SK-N-SH treated with all-trans-retinoic acid at 6 μM for 48 hours (cell line): ENCODE results near the gene PRUNE2.
A peak's percentile ranks its signal among the peaks of the same experiment; 100 is the strongest.

ENCODE experiments used
- ATAC-seq: fragments of 200-7000 bp; cut with Tn5 transposase; 3 replicates; pipeline ENCODE4 v1.9.1; 2020; ENCODE audit warnings: mild to moderate bottlenecking, moderate library complexity
- ARNTL ChIP-seq: fragments of 450-650 bp; formaldehyde crosslinking; IDR thresholded peaks from 2 replicates; pipeline ENCODE4 v1.5.0; 2020; ENCODE audit warnings: low read depth, mild to moderate bottlenecking, moderate library complexity, borderline replicate concordance
- BACH2 ChIP-seq: fragments of 250-450 bp; sonication (Bioruptor Pico); IDR thresholded peaks from 2 replicates; pipeline ENCODE4 v1.9.0; 2021; ENCODE audit warnings: mild to moderate bottlenecking, borderline replicate concordance
- CSDC2 ChIP-seq: fragments of 250-450 bp; sonication (Bioruptor Pico); IDR thresholded peaks from 2 replicates; pipeline ENCODE4 v1.5.0; 2020; ENCODE audit warnings: mild to moderate bottlenecking, moderate library complexity
- ESRRG ChIP-seq: fragments of 250-450 bp; sonication (Bioruptor Pico); IDR thresholded peaks from 2 replicates; pipeline ENCODE4 v1.6.1; 2021; ENCODE audit warnings: mild to moderate bottlenecking
- GLIS3 ChIP-seq: fragments of 250-450 bp; sonication (Bioruptor Pico); IDR thresholded peaks from 2 replicates; pipeline ENCODE4 v1.5.0; 2020; ENCODE audit warnings: mild to moderate bottlenecking, moderate library complexity
- ISL1 ChIP-seq: fragments of 250-450 bp; sonication (Bioruptor Pico); IDR thresholded peaks from 2 replicates; pipeline ENCODE4 v2.1.2; 2022; ENCODE audit warnings: mild to moderate bottlenecking, moderate library complexity
- OSR1 ChIP-seq: fragments of 250-450 bp; sonication (Bioruptor Pico); IDR thresholded peaks from 2 replicates; pipeline ENCODE4 v1.8.0; 2022; ENCODE audit warnings: moderate library complexity, mild to moderate bottlenecking, inconsistent platforms
- PPARA ChIP-seq: fragments of 250-450 bp; sonication (Bioruptor Pico); IDR thresholded peaks from 2 replicates; pipeline ENCODE4 v1.5.0; 2020; ENCODE audit warnings: mild to moderate bottlenecking, borderline replicate concordance
- RARB ChIP-seq: fragments of 250-450 bp; sonication (Bioruptor Pico); IDR thresholded peaks from 2 replicates; pipeline ENCODE4 v1.8.0; 2021; ENCODE audit warnings: mild to moderate bottlenecking, moderate library complexity
- SNAI2 ChIP-seq: fragments of 250-450 bp; sonication (Bioruptor Pico); IDR thresholded peaks from 2 replicates; pipeline ENCODE4 v1.5.0; 2020; ENCODE audit warnings: mild to moderate bottlenecking, moderate library complexity
- TCF4 ChIP-seq: fragments of 250-450 bp; sonication (Bioruptor Pico); IDR thresholded peaks from 2 replicates; pipeline ENCODE4 v1.8.0; 2021; ENCODE audit warnings: mild to moderate bottlenecking, moderate library complexity, borderline replicate concordance
- ZC3H10 ChIP-seq: fragments of 250-450 bp; sonication (Bioruptor Pico); IDR thresholded peaks from 2 replicates; pipeline ENCODE4 v1.5.1; 2021; ENCODE audit warnings: mild to moderate bottlenecking, moderate library complexity
- ZFP3 ChIP-seq: fragments of 250-450 bp; sonication (Bioruptor Pico); IDR thresholded peaks from 2 replicates; pipeline ENCODE4 v1.5.0; 2020; ENCODE audit warnings: mild to moderate bottlenecking, moderate library complexity
- ZFP30 ChIP-seq: fragments of 450-650 bp; formaldehyde crosslinking; IDR thresholded peaks from 2 replicates; pipeline ENCODE4 v1.5.0; 2022; ENCODE audit warnings: mild to moderate bottlenecking, moderate library complexity
- ZNF565 ChIP-seq: fragments of 450-650 bp; formaldehyde crosslinking; conservative IDR thresholded peaks from 2 replicates; pipeline ENCODE4 v1.5.0; 2020; ENCODE audit warnings: low read depth, mild to moderate bottlenecking, moderate library complexity
- ZNF70 ChIP-seq: fragments of 450-650 bp; formaldehyde crosslinking; IDR thresholded peaks from 2 replicates; pipeline ENCODE4 v1.5.0; 2020; ENCODE audit warnings: mild to moderate bottlenecking, moderate library complexity
- ZNF8 ChIP-seq: fragments of 450-650 bp; formaldehyde crosslinking; IDR thresholded peaks from 2 replicates; pipeline ENCODE4 v1.5.0; 2020; ENCODE audit warnings: mild to moderate bottlenecking, moderate library complexity
- TF ChIP-seq, protein P1 (sequence below): fragments of 250-450 bp; sonication (Bioruptor Pico); IDR thresholded peaks from 2 replicates; pipeline ENCODE4 v1.8.0; 2020; ENCODE audit warnings: mild to moderate bottlenecking, moderate library complexity, borderline replicate concordance
- TF ChIP-seq, protein P2 (sequence below): fragments of 250-450 bp; sonication (Bioruptor Pico); IDR thresholded peaks from 2 replicates; pipeline ENCODE4 v1.5.1; 2021; ENCODE audit warnings: mild to moderate bottlenecking, moderate library complexity
- TF ChIP-seq, protein P3 (sequence below): fragments of 250-450 bp; sonication (Bioruptor Pico); IDR thresholded peaks from 2 replicates; pipeline ENCODE4 v1.8.0; 2021; ENCODE audit warnings: low read depth, mild to moderate bottlenecking, moderate library complexity, borderline replicate concordance
- TF ChIP-seq, protein P4 (sequence below): fragments of 250-450 bp; sonication (Bioruptor Pico); IDR thresholded peaks from 2 replicates; pipeline ENCODE4 v1.5.0; 2020; ENCODE audit warnings: mild to moderate bottlenecking, moderate library complexity

Gene PRUNE2

DNA sequence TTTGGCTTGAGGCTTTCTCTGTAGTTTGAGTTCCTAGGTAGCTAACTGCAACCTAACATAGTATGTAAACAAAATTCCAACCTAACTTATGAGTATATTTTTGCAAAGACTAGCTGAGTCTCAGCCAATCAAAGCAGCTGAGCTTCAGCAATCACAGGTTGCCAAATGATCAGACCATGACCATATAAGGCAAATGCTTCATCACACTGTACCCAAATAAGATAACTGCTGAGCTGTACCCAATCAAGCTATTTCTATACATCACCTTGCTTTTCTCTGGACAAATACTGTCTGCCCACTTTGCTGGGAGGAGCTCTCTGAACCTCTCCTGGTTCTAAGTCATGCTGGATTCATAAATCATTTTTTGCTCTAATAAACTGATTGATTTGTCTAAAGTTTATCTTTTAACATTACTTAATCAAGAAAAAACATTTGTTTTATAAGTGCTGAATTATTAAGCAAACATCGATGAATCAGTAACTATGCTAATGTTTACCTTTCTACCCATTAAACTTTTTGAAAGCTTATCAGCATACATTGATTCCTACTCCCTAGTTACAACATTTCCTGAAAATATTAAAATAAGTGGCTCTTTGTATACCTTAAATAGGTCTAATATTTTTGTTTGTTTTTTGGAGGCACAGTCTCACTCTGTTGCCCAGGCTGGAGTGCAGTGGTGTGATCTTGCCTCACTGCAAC lies 271.4 kb downstream of the PRUNE2 start:
- peak; percentile 55; the same call in 2 of the 3 replicates for ATAC-seq
- no peak for TF ChIP-seq ISL1
- TF ChIP-seq ARNTL (CRISPR knock-in tag), result no peak
- TF ChIP-seq ZC3H10 (CRISPR knock-in tag), result no peak
- TF ChIP-seq ESRRG (CRISPR knock-in tag), result no peak
- no peak for TF ChIP-seq SNAI2 (CRISPR knock-in tag)
- TF ChIP-seq GLIS3 (CRISPR knock-in tag), result no peak

DNA sequence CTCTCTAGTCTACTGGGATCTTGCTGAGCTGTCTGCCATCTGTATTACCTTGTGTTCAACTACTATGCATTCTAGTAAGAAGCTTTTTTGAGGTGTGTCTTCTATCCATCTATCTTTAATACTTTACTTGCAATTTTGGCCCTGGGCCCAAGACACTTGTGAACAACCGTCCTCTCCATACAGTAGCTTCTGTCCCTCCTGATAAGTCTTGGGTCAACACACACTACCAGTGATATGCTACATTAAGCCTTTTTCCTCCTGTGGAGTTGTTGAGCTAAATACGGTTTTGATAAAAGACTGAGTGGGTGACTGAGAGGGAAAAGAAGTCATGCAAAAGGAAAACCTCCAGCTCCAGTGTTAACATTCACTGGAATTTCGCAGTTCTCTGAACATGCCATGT lies 275.0 kb downstream of the PRUNE2 start:
- no peak for ATAC-seq
- TF ChIP-seq, protein P1, sequence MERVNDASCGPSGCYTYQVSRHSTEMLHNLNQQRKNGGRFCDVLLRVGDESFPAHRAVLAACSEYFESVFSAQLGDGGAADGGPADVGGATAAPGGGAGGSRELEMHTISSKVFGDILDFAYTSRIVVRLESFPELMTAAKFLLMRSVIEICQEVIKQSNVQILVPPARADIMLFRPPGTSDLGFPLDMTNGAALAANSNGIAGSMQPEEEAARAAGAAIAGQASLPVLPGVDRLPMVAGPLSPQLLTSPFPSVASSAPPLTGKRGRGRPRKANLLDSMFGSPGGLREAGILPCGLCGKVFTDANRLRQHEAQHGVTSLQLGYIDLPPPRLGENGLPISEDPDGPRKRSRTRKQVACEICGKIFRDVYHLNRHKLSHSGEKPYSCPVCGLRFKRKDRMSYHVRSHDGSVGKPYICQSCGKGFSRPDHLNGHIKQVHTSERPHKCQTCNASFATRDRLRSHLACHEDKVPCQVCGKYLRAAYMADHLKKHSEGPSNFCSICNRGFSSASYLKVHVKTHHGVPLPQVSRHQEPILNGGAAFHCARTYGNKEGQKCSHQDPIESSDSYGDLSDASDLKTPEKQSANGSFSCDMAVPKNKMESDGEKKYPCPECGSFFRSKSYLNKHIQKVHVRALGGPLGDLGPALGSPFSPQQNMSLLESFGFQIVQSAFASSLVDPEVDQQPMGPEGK (CRISPR knock-in tag), result no peak
- TF ChIP-seq ZNF8, result no peak
- no peak for TF ChIP-seq PPARA
- no peak for TF ChIP-seq ZFP30
- TF ChIP-seq, protein P2, sequence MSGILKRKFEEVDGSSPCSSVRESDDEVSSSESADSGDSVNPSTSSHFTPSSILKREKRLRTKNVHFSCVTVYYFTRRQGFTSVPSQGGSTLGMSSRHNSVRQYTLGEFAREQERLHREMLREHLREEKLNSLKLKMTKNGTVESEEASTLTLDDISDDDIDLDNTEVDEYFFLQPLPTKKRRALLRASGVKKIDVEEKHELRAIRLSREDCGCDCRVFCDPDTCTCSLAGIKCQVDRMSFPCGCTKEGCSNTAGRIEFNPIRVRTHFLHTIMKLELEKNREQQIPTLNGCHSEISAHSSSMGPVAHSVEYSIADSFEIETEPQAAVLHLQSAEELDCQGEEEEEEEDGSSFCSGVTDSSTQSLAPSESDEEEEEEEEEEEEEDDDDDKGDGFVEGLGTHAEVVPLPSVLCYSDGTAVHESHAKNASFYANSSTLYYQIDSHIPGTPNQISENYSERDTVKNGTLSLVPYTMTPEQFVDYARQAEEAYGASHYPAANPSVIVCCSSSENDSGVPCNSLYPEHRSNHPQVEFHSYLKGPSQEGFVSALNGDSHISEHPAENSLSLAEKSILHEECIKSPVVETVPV (CRISPR knock-in tag), result no peak
- TF ChIP-seq ISL1, result no peak
- TF ChIP-seq GLIS3 (CRISPR knock-in tag), result no peak
- TF ChIP-seq OSR1, result no peak
- TF ChIP-seq, protein P3, sequence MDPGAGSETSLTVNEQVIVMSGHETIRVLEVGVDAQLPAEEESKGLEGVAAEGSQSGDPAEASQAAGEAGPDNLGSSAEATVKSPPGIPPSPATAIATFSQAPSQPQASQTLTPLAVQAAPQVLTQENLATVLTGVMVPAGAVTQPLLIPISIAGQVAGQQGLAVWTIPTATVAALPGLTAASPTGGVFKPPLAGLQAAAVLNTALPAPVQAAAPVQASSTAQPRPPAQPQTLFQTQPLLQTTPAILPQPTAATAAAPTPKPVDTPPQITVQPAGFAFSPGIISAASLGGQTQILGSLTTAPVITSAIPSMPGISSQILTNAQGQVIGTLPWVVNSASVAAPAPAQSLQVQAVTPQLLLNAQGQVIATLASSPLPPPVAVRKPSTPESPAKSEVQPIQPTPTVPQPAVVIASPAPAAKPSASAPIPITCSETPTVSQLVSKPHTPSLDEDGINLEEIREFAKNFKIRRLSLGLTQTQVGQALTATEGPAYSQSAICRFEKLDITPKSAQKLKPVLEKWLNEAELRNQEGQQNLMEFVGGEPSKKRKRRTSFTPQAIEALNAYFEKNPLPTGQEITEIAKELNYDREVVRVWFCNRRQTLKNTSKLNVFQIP, result no peak
- TF ChIP-seq ESRRG (CRISPR knock-in tag), result no peak
- TF ChIP-seq RARB (CRISPR knock-in tag), result no peak
- no peak for TF ChIP-seq CSDC2 (CRISPR knock-in tag)
- no peak for TF ChIP-seq BACH2
- TF ChIP-seq ZNF70, result no peak
- no peak for TF ChIP-seq ZC3H10 (CRISPR knock-in tag)
- TF ChIP-seq, protein P4, sequence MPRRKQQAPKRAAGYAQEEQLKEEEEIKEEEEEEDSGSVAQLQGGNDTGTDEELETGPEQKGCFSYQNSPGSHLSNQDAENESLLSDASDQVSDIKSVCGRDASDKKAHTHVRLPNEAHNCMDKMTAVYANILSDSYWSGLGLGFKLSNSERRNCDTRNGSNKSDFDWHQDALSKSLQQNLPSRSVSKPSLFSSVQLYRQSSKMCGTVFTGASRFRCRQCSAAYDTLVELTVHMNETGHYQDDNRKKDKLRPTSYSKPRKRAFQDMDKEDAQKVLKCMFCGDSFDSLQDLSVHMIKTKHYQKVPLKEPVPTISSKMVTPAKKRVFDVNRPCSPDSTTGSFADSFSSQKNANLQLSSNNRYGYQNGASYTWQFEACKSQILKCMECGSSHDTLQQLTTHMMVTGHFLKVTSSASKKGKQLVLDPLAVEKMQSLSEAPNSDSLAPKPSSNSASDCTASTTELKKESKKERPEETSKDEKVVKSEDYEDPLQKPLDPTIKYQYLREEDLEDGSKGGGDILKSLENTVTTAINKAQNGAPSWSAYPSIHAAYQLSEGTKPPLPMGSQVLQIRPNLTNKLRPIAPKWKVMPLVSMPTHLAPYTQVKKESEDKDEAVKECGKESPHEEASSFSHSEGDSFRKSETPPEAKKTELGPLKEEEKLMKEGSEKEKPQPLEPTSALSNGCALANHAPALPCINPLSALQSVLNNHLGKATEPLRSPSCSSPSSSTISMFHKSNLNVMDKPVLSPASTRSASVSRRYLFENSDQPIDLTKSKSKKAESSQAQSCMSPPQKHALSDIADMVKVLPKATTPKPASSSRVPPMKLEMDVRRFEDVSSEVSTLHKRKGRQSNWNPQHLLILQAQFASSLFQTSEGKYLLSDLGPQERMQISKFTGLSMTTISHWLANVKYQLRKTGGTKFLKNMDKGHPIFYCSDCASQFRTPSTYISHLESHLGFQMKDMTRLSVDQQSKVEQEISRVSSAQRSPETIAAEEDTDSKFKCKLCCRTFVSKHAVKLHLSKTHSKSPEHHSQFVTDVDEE (CRISPR knock-in tag), result no peak
- no peak for TF ChIP-seq ZFP3
- TF ChIP-seq ZNF565, result no peak

DNA sequence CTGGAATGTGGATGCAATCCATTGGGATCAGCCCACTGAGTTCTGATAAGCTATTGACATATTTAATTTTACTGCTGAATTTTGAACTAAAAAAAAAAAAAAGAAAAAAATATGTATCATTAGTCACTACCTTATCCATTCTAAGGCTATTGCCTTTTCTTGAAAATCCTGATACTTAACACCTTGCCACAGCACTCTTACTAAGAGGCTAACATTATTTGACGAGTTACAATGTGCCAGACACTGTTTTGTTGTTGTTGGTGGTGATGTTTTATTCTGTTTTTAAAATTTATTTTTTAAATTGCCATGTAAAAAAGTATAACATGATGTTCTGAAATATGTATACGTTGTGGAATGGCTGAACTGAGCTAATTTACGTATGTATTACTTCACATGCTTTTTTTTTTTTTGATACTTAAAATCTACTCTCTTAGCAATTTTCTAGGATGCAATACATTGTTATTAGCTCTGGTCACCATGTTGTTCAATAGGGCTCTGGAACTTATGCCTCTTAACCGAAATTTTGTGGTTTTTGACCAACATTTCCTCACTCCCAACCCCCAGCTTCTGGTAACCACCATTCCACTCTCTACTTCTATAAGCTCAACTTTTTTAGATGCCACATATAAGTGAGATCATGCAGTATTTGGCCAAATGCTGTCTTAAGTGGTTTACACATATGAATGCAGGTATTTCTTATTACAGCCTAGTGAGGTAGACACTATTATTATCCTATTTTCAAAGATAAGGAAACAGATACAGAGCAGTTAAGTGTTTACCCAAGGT lies 276.5 kb downstream of the PRUNE2 start:
- ATAC-seq, result no peak
- TF ChIP-seq ISL1 (no peak), CSDC2 (CRISPR knock-in tag) (no peak), RARB (CRISPR knock-in tag) (no peak), BACH2 (no peak), TCF4 (CRISPR knock-in tag) (no peak)
- TF ChIP-seq, protein P1 (CRISPR knock-in tag), result no peak
